Stimulated activated naive CD4-positive, alpha-beta T cell (primary cell): ENCODE measurements around the gene PCDHA9.
"Not testable (repeated sequence)": the region's sequence is repeated elsewhere in the genome, so short reads cannot be mapped to it uniquely, and the experiment has no call there.

Source experiments
- DNase-seq, 6 experiments: peaks; one replicate each; lab custom pipeline; 2025; lab: John Stamatoyannopoulos, UW

Gene PCDHA9

GRCh38 chr5:140876541-140877261, 28.5 kb downstream of the PCDHA9 start:
- not testable (repeated sequence) for DNase-seq

DNA sequence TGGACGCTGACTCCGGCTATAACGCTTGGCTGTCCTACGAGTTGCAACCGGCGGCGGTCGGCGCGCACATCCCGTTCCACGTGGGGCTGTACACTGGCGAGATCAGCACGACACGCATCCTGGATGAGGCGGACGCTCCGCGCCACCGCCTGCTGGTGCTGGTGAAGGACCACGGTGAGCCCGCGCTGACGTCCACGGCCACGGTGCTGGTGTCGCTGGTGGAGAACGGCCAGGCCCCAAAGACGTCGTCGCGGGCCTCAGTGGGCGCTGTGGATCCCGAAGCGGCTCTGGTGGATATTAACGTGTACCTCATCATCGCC, 29.0 kb downstream of the PCDHA9 start:
- no peak for DNase-seq

- no peak for DNase-seq
Measured at GRCh38 chr5:140881889-140882590, 33.9 kb downstream of the PCDHA9 start, which contains the start of gene PCDHA13. PCDHA13 (plus strand) TSS chr5:140882124; CDS start chr5:140882269, 145 bp downstream.

- DNase-seq: no peak
Measured at GRCh38 chr5:140882591-140882899, 34.4 kb downstream of the PCDHA9 start.

DNA sequence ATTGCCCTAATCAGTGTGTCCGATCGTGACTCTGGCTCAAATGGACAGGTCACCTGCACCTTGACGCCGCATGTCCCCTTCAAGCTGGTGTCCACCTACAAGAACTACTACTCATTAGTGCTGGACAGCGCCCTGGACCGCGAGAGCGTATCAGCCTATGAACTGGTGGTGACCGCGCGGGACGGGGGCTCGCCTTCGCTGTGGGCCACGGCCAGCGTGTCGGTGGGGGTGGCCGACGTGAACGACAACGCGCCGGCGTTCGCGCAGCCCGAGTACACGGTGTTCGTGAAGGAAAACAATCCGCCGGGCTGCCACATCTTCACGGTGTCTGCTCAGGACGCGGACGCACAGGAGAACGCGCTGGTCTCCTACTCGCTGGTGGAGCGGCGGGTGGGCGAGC, 35.2 kb downstream of the PCDHA9 start:
- no peak for DNase-seq

GRCh38 chr5:140883927-140884697, 35.9 kb downstream of the PCDHA9 start:
- no peak for DNase-seq
